Fibroblast of pulmonary artery (primary cell): ENCODE measurements around the gene RYR3.

ENCODE experiments used
- DNase-seq: peaks from one replicate; pipeline ENCODE4 v3.0.0-alpha.2; 2010; ENCODE audit warnings: low read depth
- H3K4me3 ChIP-seq: replicated peaks from 2 replicates; pipeline ENCODE4 v1.5.1; 2011; ENCODE audit warnings: low read depth, mild to moderate bottlenecking, control low read depth, low read length, moderate library complexity
- TF ChIP-seq, protein P1 (sequence below): IDR thresholded peaks from 2 replicates; pipeline ENCODE4 v1.5.1; 2011; ENCODE audit warnings: mild to moderate bottlenecking, control low read depth, low read length, inconsistent platforms; ENCODE audit errors: missing control alignments

RYR3 gene

GRCh38 chr15:33700695-33701303, 390.0 kb downstream of the RYR3 start:
- TF ChIP-seq, protein P1, sequence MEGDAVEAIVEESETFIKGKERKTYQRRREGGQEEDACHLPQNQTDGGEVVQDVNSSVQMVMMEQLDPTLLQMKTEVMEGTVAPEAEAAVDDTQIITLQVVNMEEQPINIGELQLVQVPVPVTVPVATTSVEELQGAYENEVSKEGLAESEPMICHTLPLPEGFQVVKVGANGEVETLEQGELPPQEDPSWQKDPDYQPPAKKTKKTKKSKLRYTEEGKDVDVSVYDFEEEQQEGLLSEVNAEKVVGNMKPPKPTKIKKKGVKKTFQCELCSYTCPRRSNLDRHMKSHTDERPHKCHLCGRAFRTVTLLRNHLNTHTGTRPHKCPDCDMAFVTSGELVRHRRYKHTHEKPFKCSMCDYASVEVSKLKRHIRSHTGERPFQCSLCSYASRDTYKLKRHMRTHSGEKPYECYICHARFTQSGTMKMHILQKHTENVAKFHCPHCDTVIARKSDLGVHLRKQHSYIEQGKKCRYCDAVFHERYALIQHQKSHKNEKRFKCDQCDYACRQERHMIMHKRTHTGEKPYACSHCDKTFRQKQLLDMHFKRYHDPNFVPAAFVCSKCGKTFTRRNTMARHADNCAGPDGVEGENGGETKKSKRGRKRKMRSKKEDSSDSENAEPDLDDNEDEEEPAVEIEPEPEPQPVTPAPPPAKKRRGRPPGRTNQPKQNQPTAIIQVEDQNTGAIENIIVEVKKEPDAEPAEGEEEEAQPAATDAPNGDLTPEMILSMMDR, result peak; percentile 96
- peak; percentile 88 for DNase-seq
- H3K4me3 ChIP-seq, result no peak overlapping the region

DNA sequence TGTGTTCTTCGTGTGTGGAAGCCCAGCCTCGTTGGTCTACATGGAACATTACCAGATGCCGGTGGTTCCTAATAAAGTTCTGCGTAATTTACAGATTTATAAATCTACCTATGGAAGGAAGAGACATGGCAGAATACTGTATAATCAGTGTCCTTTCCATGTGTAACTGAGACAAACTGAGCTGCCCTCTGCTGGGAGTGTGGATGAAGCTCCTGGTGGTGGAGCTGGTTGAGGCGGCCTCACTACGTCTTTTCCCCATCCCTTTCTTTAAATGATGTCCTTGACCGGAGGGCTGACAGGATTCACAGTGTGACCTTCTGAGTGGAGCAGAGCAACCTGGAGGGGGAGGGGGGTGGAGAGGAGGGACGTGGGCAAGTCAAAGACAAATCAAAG, 390.5 kb downstream of the RYR3 start:
- TF ChIP-seq, protein P1, result peak; percentile 6
- DNase-seq, result no peak
- no peak overlapping the region for H3K4me3 ChIP-seq

GRCh38 chr15:33706173-33706572, 395.4 kb downstream of the RYR3 start:
- TF ChIP-seq, protein P1, result no peak
- DNase-seq, result no peak
- no peak overlapping the region for H3K4me3 ChIP-seq

GRCh38 chr15:33710748-33711147, 400.0 kb downstream of the RYR3 start:
- no peak for DNase-seq
- TF ChIP-seq, protein P1, result no peak
- no peak overlapping the region for H3K4me3 ChIP-seq

- no peak overlapping the region for H3K4me3 ChIP-seq
- no peak for DNase-seq
- TF ChIP-seq, protein P1, result no peak
Observed at GRCh38 chr15:33716025-33716424, 405.3 kb downstream of the RYR3 start.

DNA sequence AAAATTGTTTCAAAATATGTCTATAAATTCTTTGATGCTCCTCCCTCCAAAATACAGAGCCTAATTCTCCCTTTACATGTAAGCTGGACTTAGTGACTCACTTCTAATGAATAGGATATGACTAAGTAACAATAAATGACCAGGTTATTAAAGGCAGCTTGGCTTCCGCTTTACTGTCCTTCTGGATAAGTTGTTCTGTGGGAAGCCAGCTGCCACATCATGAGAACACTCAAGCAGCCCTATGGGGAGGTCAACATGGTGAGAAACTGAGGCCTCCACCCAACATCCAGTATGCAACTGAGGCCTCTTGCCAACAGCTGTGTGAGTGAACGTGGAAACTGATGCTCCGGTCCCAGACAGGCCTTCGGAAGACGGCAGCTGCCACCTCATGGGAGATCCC, 410.2 kb downstream of the RYR3 start:
- TF ChIP-seq, protein P1, result no peak
- peak; percentile 80 for DNase-seq
- H3K4me3 ChIP-seq, result no peak overlapping the region

DNA sequence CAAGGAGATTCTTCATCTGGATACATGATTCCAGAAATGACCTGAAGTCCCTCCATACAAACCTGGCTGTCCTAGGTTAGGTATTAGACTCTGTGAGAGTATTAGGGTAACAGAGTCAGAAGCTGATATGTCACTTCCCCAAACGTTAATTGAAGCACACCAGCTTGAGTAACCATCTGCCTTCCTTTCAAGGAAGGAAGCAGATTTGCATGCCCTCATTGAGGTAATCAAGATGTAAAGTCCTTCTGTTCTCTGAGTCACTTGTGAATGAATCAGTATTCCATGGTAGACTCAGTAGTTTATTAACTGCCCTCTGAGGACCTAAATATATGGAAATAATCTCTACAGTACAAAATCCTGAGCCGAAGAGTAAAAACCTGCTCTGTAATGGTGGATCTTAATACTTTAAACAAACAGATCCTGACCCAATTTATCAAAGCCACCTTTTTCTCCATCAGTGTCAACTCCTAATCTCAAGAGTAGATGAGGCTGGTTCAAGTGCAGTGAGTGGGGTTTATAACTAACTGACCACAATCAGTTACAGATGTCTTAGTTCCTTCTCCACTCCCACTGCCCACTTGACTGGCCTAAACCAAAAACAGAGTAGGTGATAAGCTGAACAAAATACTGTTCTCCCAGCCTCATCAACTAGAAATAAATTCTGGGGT, 411.4 kb downstream of the RYR3 start:
- no peak overlapping the region for H3K4me3 ChIP-seq
- TF ChIP-seq, protein P1, result no peak
- DNase-seq, result peak; percentile 66
